GM21529 (cell line): ENCODE measurements around the gene RNF14.
"Not testable (repeated sequence)": the region's sequence is repeated elsewhere in the genome, so short reads cannot be mapped to it uniquely, and the experiment has no call there.

Experiments used
- ATAC-seq: cut with Tn5 transposase; IDR thresholded peaks from one replicate; pipeline ENCODE4 v1.9.1; 2021; ENCODE audit not compliant: unreplicated experiment

Gene RNF14

GRCh38 chr5:142013734-142014521 lies 45.0 kb downstream of the RNF14 start:
- ATAC-seq: no peak

GRCh38 chr5:142014911-142015584 lies 46.1 kb downstream of the RNF14 start:
- ATAC-seq: peak; percentile 33

GRCh38 chr5:142015781-142016533 lies 47.1 kb downstream of the RNF14 start:
- peak; percentile 32 for ATAC-seq

GRCh38 chr5:142016556-142016955 lies 47.7 kb downstream of the RNF14 start:
- ATAC-seq: peak; percentile 33

GRCh38 chr5:142017832-142018427 lies 49.0 kb downstream of the RNF14 start:
- peak; percentile 30 for ATAC-seq

GRCh38 chr5:142020122-142020659 lies 51.3 kb downstream of the RNF14 start:
- no peak for ATAC-seq

GRCh38 chr5:142023836-142024235 lies 54.9 kb downstream of the RNF14 start:
- ATAC-seq: no peak

- peak; percentile 100 for ATAC-seq
These were observed 55.9 kb downstream of the RNF14 start for GRCh38 chr5:142024771-142025304.

GRCh38 chr5:142025637-142026036 lies 56.7 kb downstream of the RNF14 start:
- ATAC-seq: no peak

- no peak for ATAC-seq
These were observed 63.2 kb downstream of the RNF14 start for GRCh38 chr5:142032150-142032549.

GRCh38 chr5:142032747-142033631 lies 64.1 kb downstream of the RNF14 start:
- no peak for ATAC-seq

- ATAC-seq: not testable (repeated sequence)
These were observed 65.0 kb downstream of the RNF14 start for GRCh38 chr5:142033632-142034567.

- ATAC-seq: no peak
These were observed 66.1 kb downstream of the RNF14 start for GRCh38 chr5:142034994-142035393.

- no peak for ATAC-seq
These were observed 68.0 kb downstream of the RNF14 start for GRCh38 chr5:142036918-142037317.

- not testable (repeated sequence) for ATAC-seq
These were observed 68.7 kb downstream of the RNF14 start for GRCh38 chr5:142037599-142037998.

- ATAC-seq: no peak
These were observed 69.8 kb downstream of the RNF14 start for GRCh38 chr5:142038735-142039134.
